ENCODE results near the gene SHQ1. TPM values are rescaled to one million over a fixed set of nuclear protein-coding genes. Genes with fewer than 3 reads are reported as not detected.

The SHQ1 gene
- total RNA-seq, 1 experiment from 2014 or later, result 32.5 TPM

GRCh38 chr3:72782521-72782920, 65.7 kb downstream of the SHQ1 start:
- H2BK5ac ChIP-seq (ENCODE audit: insufficient read length, low read length), result no peak overlapping the region
- TF ChIP-seq CTCF (conservative IDR thresholded peaks at IDR 0.05), result no peak

More at GRCh38 chr3:72782521-72782920, 65.7 kb downstream of the SHQ1 start:
- Histone ChIP-seq H3K18ac (ENCODE audit: insufficient read length, low read depth, low read length) (no peak overlapping the region), H2BK20ac (ENCODE audit: low read depth, low read length, poor library complexity, severe bottlenecking) (no peak overlapping the region), H2BK120ac (ENCODE audit: low read depth, low read length, poor library complexity, severe bottlenecking) (no peak overlapping the region), H3K23ac (ENCODE audit: insufficient read length, low read depth, low read length) (no peak overlapping the region), H3K27me3 (ENCODE audit: insufficient read depth, low read length) (no peaks in the 10 kb centered on the region), H2BK12ac (ENCODE audit: insufficient read length, low read depth, low read length) (no peak overlapping the region), H4K20me1 (ENCODE audit: control insufficient read depth, insufficient read depth, insufficient read length) (no peaks in the 10 kb centered on the region), H3K56ac (ENCODE audit: insufficient read length, low read depth, low read length) (no peak overlapping the region), H2AFZ (ENCODE audit: low read length) (no peak overlapping the region), H3K4me2 (ENCODE audit: insufficient read depth, insufficient read length, low read length) (no peak overlapping the region), H3T11ph (ENCODE audit: low read length) (no peak overlapping the region), H3K14ac (ENCODE audit: insufficient read depth, low read length) (no peak overlapping the region), H3K27ac (ENCODE audit: insufficient read length, low read depth, low read length) (no peak overlapping the region), H3K79me1 (ENCODE audit: insufficient read depth, low read depth, low read length, poor library complexity, severe bottlenecking) (no peaks in the 10 kb centered on the region), H3K79me2 (ENCODE audit: insufficient read depth, low read length) (no peaks in the 10 kb centered on the region), H3K9me3 (ENCODE audit: control insufficient read depth, low read depth, low read length) (no peaks in the 10 kb centered on the region), H2BK15ac (ENCODE audit: low read depth, low read length) (no peak overlapping the region), H3K23me2 (ENCODE audit: insufficient read length, low read depth, low read length, poor library complexity, severe bottlenecking) (no peaks in the 10 kb centered on the region), H3K9ac (ENCODE audit: extremely low read depth, insufficient read length, low read length) (no peak overlapping the region), H2AK5ac (ENCODE audit: insufficient read length, low read length) (no peak overlapping the region), H3K4me1 (ENCODE audit: insufficient read depth, low read length) (no peaks in the 10 kb centered on the region; the same call in 1 of the 2 replicates), H4K91ac (ENCODE audit: insufficient read length, low read depth, low read length) (no peak overlapping the region), H4K8ac (replicated peaks; ENCODE audit: insufficient read length, low read depth, low read length) (no peak overlapping the region), H3K4ac (ENCODE audit: low read depth, low read length) (no peak overlapping the region), H4K5ac (ENCODE audit: insufficient read length, low read depth, low read length) (no peak overlapping the region)
- no peaks in the 10 kb centered on the region for H3K27me3 Mint-ChIP-seq (ENCODE audit: low read depth)
- no peak overlapping the region for H3K4me3 Mint-ChIP-seq
- H3K27ac Mint-ChIP-seq, result no peak overlapping the region
- no peaks in the 10 kb centered on the region for H3K9me3 Mint-ChIP-seq
- peaks cover 0 to 7% (median 0%) of the 10 kb centered on the region in 3 experiments; a peak in 3 of 7 replicates for H3K36me3 Mint-ChIP-seq (ENCODE audit: insufficient read depth in 1 of 3, low read depth in 3 of 3)
- DNase-seq, result no peak
- whole genome bisulfite sequencing (ENCODE audit: extremely low coverage, insufficient read length, low lambda C conversion rate), result no CpG with 5 or more reads among the region's 2 CpGs
- peaks cover 11 to 12% of the 10 kb centered on the region in 2 experiments; a peak in 3 of 4 replicates for H3K4me1 Mint-ChIP-seq
